HG03097 (cell line): ENCODE data around the gene ROPN1B.

Experiments
- ATAC-seq: cut with Tn5 transposase; IDR thresholded peaks from one replicate; pipeline ENCODE4 v1.9.1; 2021; ENCODE audit not compliant: unreplicated experiment, low FRiP score

Gene ROPN1B

GRCh38 chr3:126026277-126026751, 57.3 kb downstream of the ROPN1B start:
- no peak for ATAC-seq

GRCh38 chr3:126026761-126027160, 57.8 kb downstream of the ROPN1B start:
- no peak for ATAC-seq

GRCh38 chr3:126028096-126028495, 59.1 kb downstream of the ROPN1B start:
- ATAC-seq = no peak

- ATAC-seq = no peak
Measured at GRCh38 chr3:126029241-126029640, 60.3 kb downstream of the ROPN1B start.

- ATAC-seq = no peak
Measured at GRCh38 chr3:126030455-126030854, 61.5 kb downstream of the ROPN1B start.

- no peak for ATAC-seq
Measured at GRCh38 chr3:126031981-126032471, 63.0 kb downstream of the ROPN1B start.
